Hematopoietic multipotent progenitor cell treated with erythropoietin and hydrocortisone succinate and interleukin-3 and kit ligand, for 17 days (in vitro differentiated cells): ENCODE results near the gene KIRREL3.

Experiments used
- DNase-seq: peaks from one replicate; pipeline ENCODE4 v3.0.0-alpha.2; 2015; ENCODE audit warnings: low spot score

KIRREL3 gene

DNA sequence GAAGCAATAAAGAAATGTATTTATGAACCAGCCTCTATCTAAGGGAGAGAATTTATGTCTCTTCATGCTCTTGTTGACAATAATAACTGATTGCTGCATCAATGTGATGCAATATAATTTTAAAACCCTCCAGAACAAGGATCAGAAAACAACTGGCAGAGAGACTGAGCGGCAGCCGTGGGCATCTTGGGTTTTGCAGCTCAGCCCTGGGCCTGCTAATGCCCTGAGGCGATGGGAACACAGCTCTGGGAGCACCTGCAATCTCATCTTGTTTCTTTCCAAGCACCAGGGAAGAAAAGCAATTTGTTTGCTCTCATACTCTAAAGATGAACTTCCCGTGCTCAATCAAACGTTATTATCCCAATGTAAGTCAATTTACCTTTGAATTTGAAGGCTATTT is 399.4 kb downstream of the KIRREL3 start:
- DNase-seq: no peak

DNA sequence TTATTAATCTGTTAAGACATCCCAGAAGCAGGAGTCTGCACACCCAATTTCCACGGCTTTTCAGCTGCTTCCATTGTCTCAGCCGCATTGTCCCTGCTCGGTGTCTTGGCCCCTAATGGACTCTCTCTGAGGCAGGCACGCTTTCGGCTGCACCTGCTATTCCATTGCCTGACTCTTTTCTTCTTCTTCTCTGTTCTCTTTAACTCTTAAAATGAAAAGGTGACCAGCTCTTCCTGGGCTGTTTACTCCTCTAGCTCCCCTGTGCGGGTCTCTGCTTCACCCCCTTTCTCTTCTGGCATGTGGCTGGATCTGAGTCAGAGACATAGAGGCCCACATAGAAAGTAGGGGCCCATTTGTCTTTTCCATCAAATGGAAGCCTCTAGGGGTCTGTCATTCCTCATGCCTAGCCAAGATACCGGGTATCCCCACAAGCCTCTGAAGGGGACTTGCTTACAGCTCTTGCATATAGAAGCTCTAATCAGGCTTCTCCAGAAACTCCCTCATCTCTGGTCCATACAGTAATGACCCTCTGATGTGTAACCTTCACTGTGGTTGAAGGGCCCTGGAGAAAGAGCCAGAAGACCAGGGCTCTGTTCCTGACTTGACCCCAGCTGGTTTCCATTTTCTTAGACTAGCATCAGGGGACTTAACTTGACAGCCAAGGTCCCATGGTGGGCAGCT is 401.2 kb downstream of the KIRREL3 start:
- no peak for DNase-seq

DNA sequence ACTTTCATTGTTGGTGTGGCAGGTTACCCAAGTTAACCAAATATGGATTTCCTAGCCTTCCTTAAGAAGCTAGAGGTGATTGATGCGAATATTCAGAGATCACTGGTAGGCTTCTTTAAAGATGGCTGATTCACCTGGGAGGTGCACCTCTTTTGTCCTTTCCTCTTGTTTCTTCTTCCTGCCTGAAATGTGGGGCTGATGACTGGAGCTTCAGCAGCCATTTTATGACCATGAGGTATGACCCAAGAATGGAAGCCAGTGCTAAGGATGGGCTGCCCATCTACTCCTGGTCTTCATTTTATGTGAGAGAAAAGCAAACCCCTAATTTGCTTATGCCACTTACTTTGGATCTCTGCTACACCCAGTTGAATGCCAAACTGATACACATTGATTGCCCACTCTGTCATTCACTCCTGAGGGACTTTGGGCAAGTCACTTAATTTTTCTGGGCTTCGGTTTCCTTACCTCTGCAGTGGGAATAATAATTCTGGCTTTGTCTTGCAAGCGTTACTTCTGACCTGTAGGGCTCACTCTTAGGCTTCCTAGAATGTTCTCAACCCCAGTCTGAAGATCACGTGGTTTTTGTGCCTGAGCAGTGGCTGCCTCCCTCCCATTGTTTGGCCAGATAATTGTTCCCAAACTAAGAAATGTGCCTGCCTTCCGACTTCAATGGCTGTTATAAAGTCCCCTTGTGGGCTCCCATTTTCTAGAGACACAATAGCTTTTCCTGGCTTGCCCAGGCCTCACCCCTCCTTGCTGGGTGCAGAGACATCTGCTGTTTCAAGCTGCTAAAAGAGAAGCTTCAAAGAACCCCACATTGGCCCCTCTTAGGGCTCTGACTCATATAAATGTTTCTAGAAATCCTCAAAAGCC is 402.0 kb downstream of the KIRREL3 start:
- no peak for DNase-seq

DNA sequence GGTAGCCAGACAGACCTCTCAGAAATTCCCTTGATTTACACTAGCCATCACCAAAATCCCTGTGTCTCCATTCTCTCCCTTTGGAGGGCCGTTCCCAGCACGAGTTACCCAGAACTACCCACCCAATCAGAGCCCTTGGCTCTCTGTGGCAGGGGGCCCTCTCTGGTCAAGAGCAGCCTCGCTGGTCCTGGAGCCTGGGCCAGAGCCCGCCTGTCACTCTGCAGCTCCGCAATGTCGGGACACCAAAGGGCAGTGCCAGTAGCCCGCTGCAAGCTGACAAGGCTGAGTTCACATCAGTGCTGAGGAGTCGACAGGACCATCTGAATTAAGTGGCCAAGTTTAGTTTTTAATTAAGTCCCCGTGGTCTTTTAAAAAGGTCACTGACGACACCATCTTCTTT is 403.5 kb downstream of the KIRREL3 start:
- no peak for DNase-seq

DNA sequence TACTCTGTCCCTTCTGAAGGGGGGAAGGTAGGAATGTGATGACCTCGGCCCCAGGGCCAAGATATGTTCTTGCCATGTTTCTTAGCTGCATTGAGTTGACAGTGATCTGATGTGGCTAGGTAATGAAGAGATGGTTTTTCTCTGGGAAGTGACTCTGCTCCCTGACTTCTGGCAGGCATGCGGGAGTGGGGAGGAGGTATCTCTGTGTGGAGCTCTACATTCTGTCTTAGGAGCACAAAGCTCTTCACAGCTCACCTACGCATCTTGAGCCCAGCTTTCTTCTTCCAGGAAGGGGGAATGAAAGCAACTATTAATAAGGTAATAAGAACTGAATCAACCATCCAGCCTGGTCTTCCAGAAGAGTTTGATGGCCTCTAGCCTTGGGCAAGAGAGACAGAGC is 404.1 kb downstream of the KIRREL3 start:
- DNase-seq: no peak

DNA sequence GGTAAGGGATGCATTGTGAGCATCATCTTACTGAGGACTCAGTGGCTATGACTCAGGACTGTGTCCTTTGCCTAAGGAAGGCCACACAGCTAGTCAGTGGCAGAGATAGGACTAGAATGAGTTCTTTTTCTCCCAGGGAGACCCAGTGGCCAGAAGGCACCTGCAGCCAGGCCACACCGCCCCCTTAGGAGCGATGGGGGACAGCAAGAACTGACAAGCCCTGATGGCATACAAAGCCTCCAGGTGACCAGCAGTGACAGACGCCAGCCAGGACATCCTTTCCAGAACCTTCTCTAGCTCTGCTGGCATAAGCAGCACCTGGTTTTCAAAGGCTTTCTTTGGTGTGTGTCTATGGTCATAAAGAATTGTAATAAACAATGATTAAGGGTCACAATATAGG is 405.0 kb downstream of the KIRREL3 start:
- no peak for DNase-seq

DNA sequence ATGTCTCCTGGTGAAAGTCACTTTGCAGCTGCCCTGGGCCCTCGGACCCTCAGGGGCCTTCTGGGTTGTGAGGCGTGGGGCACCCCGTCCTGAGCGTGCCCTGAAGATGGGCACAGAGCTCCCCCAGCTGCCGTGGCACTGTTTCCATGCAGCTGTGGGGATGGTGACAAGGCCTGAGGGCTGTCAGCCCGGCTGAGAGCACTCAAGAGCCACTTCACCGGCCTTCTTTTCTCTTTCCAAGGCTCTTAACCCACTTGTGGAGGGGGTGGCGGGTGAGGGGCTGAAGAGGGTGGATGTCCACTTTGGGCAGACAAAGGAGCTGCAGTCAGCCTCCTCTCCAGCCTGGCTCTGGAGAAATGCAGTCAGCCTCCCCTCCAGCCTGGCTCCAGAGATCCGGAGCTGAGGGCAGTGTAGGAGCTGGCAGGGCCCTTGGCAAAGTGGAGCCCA is 405.6 kb downstream of the KIRREL3 start:
- DNase-seq: no peak

DNA sequence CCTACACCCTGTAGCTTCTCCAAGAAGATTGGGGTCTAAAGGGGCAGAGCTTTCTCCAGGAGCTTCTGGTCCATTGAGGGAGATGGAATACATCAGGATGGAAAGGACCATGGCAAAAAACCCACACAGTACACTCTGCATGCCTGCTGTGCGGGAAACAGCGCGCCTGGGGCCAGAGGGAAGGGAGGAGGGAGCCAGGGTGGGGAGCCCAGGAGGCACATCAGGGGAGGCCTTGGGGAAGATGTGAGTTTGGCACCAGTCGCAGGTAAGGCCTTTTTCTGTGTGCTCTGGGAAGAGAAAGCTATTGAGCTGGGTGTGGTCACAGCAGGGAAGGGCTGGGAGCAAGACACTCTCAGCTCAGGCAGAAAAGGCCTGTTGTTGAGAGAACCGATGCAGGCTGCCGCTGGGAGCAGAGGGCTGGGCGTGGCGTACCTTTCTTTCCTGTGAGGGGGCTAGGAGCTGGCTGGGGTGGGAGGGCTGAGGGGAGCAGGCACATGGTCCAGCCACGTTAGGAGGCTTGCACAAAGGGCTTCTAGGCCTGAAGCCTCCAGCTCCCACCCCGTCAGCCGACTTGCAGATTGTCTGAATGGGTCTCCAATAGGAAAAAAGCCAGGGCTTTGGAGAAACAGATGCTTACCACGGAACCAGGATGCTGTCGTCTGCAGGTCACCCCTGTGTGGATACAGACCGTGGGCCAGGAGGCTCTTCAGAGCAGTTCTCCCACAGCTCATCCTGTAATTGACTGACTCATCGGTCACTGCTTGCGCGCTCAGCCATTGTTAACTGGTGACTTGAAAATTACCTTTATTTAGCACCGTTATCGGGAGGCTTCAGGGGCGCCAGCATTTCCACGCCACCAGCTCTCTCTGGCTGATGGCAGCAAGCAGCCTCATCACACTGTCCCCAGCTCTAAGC is 407.8 kb downstream of the KIRREL3 start:
- no peak for DNase-seq

DNA sequence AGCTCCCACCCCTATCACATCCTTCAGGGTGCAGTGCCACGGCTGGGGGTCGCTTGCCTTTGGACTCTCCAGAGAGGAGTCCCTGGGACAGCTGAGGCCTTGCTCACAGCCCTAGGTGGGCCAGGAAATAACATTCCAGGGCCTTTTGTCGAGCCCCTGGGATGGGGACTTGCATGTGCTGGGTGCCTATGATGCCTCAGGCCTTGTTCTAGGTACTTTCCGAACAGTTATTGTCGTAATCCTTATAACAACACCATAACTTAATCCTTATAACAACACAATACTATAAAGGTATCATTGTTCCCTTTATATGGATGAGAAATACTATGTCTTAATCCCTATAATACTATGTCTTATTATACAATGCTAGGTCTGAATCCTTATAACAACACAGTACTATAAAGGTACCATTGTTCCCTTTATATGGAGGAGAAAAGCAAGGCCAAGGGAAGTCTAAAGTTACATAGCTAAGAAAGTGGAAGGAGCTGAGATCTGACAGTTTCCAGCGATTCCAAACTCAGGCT is 408.5 kb downstream of the KIRREL3 start:
- no peak for DNase-seq

DNA sequence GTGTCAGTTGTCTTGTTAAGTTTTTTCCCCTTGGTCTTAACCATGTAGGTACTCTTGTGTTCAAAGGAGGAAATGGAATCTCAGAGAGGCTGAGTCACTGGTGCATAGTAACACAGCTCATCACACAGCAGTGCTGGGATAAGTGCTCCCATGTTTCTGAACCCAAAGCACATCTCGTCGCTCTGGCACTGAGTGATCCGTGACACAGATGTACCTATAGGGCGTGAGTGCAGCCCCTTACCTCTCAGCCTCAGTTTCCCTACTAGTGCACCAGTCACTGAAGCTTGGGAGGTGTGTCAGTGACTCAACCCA is 411.1 kb downstream of the KIRREL3 start:
- no peak for DNase-seq

DNA sequence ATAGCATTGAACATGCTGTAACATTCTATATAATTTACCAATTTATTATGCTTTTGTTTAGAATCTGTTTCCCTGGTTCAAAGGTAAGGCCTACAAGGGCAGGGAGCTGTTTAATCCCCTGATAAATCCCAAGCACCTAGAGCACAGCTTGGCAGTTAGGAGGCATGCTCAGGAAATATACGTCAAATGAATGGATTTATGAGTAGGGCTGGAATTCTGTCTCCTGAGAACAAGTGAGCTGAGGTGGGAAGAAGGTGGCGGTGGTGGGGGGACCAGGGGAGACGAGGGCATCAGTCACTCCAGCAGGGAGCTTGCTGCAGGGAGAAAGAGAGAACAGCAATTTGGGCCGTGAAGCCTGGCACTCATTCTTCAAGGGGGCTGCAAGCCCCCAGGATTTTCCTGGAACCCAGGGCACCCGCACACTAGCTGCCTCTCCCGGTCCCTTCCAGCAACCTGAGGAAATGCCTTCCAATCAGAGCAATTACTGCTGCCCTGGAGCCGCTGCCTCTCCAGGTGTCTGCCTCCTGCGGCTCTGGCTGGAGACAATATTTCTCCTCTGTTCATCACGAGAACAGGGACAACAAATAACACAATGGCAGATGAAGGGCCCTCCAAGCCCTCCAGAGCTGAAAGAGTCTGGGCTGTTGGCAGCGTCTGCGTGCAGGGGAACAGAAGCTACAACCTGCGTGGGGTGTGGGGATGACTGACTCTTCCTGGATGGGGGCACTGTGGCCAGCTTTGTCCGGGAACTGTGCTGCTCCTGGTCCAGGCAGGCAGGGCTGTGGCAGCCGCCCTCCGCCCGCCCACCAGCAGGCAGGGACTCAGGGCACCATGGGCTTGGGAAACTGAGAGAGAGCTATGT is 411.7 kb downstream of the KIRREL3 start:
- no peak for DNase-seq

DNA sequence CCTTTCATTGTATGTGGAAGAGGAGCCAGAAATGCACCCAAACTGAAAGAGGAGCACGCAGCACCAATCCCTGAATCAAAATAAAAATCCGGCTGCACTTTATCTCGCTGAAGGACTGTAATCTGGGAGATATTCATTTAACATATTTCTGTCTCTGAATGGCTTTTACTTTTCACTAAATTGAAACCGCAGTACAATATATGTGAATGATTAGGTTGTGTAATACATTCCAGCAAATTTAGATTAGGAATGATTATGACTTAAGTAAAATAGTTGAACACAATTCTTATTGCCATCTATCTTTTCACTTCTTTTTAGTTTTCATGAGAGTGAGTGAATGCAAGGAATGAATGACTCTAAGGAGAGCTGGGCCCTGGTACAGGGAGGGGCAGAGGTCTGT is 413.0 kb downstream of the KIRREL3 start:
- no peak for DNase-seq

DNA sequence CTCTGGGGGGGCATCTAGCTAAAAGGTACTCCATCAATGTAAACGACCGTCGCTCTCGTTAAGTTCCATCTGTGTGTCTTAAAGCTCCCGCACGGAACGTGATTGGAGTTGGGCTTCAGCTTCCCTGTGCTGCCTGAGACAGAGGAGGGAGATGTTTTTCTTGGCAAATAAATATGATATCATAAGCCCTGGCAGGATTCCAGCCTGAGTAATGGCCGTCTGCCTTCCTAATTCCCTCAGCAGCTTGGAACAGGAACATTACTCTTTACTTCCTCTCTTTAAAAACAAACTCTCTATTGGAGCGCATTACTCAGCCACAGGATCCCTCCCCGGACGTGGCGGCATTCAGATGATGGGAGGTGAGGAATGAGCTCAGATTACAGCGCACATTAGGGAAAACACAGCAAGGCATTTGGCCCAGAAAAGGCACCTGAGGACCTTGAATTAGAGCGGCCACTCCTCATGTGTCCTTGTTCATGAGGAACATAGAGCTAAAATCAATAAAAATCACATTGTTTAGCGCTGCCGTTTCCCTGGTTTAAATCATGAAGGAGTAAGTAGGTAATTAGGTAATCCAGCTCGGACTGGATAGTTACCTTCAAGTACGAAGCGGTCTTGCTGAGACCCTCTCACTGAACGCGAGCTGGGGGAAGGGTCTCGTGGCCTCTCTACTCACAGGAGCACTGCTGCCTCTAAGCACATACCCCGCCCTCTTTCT is 414.6 kb downstream of the KIRREL3 start:
- no peak for DNase-seq

DNA sequence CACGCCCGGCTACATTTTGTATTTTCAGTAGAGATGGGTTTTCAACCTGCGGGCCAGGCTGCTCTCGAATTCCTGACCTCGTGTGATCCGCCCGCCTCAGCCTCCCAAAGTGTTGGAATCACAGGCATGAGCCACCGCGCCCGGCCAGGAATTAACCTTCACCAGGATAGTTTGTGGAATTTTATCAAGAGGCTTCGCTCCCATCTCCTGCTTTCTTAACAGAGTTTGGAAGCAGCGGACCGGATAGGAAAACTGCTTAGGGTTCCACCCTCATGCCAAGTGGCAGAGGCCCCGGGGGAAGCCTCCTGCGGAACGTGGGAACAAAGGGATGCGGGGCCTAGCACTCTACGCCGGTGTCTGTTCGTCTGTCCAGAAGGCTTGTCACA is 415.2 kb downstream of the KIRREL3 start:
- no peak for DNase-seq

DNA sequence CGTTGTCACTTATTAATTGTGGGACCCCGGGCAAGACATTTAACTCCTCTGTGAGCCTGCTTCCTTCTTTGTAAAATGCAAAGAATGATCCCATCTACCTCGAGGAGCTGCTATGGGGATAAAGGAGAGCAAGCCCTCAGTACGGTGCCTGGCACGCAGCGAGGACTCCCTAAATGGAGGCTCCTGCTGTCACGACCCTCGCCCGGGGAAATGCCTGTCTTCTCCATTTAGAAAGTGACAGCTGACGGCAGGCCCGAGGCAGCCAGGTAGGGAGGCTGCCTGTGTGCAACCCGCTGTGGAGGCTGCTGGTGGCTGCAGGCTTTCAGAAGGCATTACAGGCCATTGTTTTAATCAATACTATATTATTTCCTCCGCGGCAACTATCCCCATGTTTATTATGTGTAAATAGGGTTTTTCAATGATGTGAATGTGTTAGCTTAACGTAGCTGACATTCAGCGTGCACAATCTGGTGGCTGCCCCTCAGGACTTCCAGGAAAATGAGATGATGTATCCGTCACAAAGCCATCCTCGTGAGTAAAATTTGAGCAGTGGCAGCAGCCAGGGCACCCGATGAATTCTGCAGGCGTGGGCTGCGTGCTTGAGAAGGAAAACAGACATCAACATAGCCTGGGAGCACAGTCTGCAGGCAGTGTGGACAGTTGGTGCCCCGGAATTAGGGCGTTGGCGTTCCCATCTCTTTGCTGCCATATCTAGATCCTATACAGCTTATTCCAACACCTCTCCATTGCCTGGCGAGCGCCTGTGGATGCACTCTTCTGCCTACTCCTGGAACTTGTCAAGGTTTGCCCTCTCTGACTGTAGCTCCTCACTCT is 416.8 kb downstream of the KIRREL3 start:
- no peak for DNase-seq

DNA sequence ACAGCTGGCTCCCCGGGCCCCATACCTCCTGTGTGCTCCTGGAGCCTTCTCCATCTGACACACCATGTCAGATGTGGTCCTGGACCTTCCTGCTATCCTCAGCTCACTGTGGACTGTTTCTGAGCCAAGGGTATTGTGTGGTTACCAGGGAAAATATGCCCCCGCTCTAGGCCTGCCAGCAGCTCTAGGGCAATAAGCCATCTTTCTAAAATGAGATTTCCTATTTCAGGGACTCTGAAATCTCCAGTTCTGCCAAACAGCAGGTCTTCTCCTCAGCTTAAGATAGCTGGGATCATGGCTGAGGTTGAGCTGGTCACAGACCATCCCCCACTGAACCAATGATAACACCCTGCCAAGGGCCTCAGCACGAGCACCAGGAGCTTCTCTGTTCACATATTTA is 417.5 kb downstream of the KIRREL3 start:
- DNase-seq: no peak

DNA sequence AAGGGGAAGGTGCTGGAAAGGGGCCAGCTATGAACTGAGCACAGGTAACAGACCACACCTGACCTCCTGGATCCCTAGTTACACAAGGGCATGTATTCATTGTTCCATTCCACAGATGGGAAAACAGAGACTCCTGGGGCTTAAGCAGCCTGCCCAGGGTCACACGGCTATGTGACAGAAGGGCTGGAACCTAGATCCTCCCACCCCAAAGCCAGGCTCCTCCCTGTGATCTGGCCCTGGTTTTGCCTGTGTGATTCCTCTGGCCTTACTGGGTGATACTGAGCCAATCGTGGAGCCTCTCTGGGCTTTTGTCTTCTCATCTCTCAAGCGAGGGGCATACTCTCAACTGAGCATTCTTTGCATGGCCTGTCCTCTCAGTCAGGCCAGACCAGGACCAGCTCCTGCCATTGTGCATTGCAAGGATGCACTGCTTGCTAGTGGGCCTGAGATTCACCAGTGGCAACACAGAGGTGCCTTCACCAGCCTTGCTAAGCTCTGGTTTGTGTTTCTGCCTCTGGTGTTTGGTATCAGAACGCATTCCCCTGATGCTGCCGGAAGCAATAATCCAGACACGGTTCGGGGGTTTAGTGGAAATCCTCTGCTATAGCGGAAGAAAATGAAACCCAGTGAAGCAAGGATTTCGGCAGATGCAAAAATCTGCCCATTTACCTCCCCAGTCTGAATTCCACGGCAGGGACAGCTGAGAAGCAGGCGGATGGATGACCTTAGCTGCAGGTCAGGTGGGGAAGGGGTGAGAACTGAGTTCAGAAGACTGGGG is 418.5 kb downstream of the KIRREL3 start:
- DNase-seq: no peak

DNA sequence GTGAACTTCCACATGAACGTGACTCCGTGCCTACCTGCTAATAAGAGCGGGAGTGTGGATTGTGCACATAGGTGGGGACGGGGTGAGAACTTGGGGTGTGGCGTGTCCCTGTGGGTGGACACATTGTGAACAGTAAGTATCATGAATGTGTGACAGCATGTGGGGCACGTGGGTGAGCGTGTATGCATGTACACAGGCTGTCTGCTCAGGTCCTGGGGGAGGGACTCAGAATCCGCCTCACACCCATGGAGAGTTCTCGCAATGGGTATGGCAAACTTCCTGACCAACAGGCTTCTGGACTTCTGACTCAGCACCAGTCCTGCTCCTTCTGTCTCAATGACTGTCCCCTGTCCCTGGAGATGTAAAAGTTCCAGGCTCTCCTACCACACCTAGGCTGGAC is 422.1 kb downstream of the KIRREL3 start:
- DNase-seq: no peak

DNA sequence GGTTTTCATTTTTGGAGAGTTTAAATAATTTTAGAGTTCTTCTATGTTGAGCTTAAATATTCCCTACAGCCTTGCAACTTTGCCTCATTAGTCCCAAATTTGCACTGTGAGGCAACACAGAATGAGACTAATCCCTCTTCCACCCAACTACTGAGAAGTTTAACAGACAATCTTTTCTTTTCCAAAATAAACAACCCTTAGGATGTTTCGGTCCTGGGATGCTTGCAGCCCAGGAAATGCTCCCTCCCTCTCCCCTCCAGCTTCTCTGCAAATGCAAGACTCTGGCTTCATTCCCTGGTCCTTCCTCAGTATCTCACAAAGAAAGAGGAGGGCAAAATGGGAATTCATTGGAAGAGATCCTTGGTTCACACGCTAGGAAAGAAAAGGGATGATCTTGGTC is 422.5 kb downstream of the KIRREL3 start:
- no peak for DNase-seq
